Right lobe of liver (tissue), 6 donors: ENCODE results near the gene EXOC4. TPM values are rescaled to one million over a fixed set of nuclear protein-coding genes. Genes with fewer than 3 reads are reported as not detected.

Source experiments
- ATAC-seq, 4 donors: fragments of 200-7000 bp; cut with Tn5 transposase; one replicate each; pipeline ENCODE4 v1.9.1; 2020; ENCODE audit warnings: mild to moderate bottlenecking in 4 of 4, moderate library complexity in 4 of 4
- DNase-seq, 3 donors: peaks; one replicate each; pipeline ENCODE4 v3.0.0-alpha.2; 2020
- H3K27ac ChIP-seq, 3 donors: fragments of 200-600 bp; one replicate each; pipeline ENCODE4 v1.8.0; 2022
- H3K27me3 ChIP-seq, 2 donors: fragments of 200-600 bp; one replicate each; pipeline ENCODE4 v1.8.0; 2022
- H3K36me3 ChIP-seq, 4 donors: fragments of 200-600 bp; sonication (generic) in 1 of 4; one replicate each; pipeline versions ENCODE4 v1.5.1 to v1.8.0; 2017 to 2022; ENCODE audit warnings: control low read depth in 1 of 4
- H3K4me1 ChIP-seq, 4 donors: fragments of 200-600 bp; sonication (generic) in 1 of 4; one replicate each; pipeline versions ENCODE4 v1.5.1 to v1.8.0; 2017 to 2022; ENCODE audit warnings: control low read depth in 1 of 4
- H3K4me3 ChIP-seq, 3 donors: fragments of 200-600 bp; one replicate each; pipeline ENCODE4 v1.8.0; 2022
- H3K9me3 ChIP-seq, 4 donors: fragments of 200-600 bp; sonication (generic) in 1 of 4; one replicate each; pipeline versions ENCODE4 v1.5.1 to v1.8.0; 2017 to 2022; ENCODE audit warnings: control low read depth in 1 of 4
- CTCF ChIP-seq, 4 donors: fragments of 200-600 bp in 3 of 4; fragments of 450-650 bp in 1 of 4; IDR thresholded peaks; one replicate each; pipeline versions ENCODE4 v1.5.1 to v1.8.0; 2016 to 2022; ENCODE audit warnings: antibody characterized with exemption in 4 of 4, mild to moderate bottlenecking in 2 of 4
- POLR2A ChIP-seq: fragments of 450-650 bp; IDR thresholded peaks from one replicate; pipeline ENCODE4 v1.6.1; 2017; ENCODE audit warnings: antibody characterized with exemption, mild to moderate bottlenecking
- WGBS: methylation state at CpG from one replicate; pipeline ENCODE4 v1.1.6; 2018; ENCODE audit warnings: low coverage, low lambda C conversion rate; ENCODE audit not compliant: insufficient coverage; ENCODE audit errors: missing lambda C conversion rate; 5-methylcytosine and 5-hydroxymethylcytosine counted together
- intact Hi-C, 2 donors: fragments of 100-400 bp; cut with DNase I; formaldehyde crosslinking; loops; one replicate each; pipeline versions ENCODE4 v1.11.2 to v1.14.1; 2022
- total RNA-seq, 6 experiments: library from RNA; depleted of rRNA in 2 of 6; stranded (reverse); fragments of >200 nt in 2 of 6; fragmentation: NEBNext Ultra II Directional in 3 of 6; extraction: Animal tissue kit (Norgen Biotek cat#: 25700) in 3 of 6; gene quantifications; one replicate each; pipeline versions ENCODE4 v1.1.0 to v1.2.4, GENCODE V29; 2016 to 2023
- donor health status: DM: no; HTN: yes; CAD: no.
- donor health status: DM: no; HTN: no; CAD: no.
- donor health status: DM: no; HTN: no; CAD: no.
- donor health status: DM: no; HTN: yes; CAD: no.
- donor health status: DM: no; HTN: yes; CAD: no.

Gene EXOC4
- total RNA-seq, 6 experiments from 2014 or later: 23.7 to 33.5 (median 30.0) TPM

DNA sequence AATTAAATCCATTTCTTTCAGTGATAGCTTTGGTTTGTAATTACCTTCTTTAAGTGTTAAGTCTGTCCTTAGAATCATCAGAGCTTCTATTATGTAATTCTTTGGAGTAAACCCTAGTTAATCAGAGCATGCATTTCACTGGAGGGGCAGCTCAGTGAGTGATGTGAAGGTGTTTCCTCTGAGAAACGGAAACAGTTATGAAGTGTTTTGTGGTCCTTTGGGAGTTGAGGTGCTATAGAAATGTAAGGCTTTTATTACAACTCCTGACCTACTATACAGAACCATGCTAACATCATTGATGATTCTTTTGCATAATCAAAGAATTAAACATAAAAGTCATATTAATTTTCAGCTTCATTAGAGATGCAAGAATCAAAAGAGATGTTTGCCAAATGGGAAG is 141.5 kb downstream of the EXOC4 start:
- Histone ChIP-seq H3K4me1 (no peaks in the 10 kb centered on the region), H3K36me3 (no peaks in the 10 kb centered on the region), H3K27ac (no peak overlapping the region), H3K9me3 (no peaks in the 10 kb centered on the region), H3K27me3 (no peaks in the 10 kb centered on the region), H3K4me3 (no peak overlapping the region)
- TF ChIP-seq CTCF (IDR thresholded peaks at IDR 0.05): no peak
- TF ChIP-seq POLR2A: no peak
- no peak for ATAC-seq
- 64% methylated on average over 1 of the region's 1 CpG for WGBS
- intact Hi-C loops: no loop called here
- no peak for DNase-seq

DNA sequence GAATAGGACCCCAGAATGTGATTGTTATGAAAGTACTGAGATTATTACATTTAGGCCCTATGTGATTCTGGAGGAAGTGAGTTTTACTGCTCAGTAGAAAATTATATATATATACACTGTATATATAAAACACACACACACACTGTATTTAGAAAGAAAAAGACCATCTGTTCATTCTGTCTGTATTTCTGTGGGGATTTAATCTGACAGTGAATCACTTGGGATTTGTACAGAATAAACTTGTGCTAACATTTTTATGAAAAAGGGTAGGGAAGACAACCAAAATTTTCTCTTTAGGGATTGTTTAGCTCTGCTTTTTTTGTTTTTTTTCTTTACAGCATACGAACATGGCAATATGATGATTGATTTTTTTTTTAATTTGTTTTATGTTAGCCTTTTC is 142.7 kb downstream of the EXOC4 start:
- Histone ChIP-seq H3K4me1 (no peaks in the 10 kb centered on the region), H3K9me3 (no peaks in the 10 kb centered on the region), H3K36me3 (no peaks in the 10 kb centered on the region), H3K4me3 (no peak overlapping the region), H3K27ac (no peak overlapping the region), H3K27me3 (no peaks in the 10 kb centered on the region)
- WGBS: 92% methylated on average over 1 of the region's 1 CpG
- TF ChIP-seq POLR2A (no peak), CTCF (IDR thresholded peaks at IDR 0.05) (no peak)
- DNase-seq (no peak), ATAC-seq (no peak)
- intact Hi-C loops: no loop called here

DNA sequence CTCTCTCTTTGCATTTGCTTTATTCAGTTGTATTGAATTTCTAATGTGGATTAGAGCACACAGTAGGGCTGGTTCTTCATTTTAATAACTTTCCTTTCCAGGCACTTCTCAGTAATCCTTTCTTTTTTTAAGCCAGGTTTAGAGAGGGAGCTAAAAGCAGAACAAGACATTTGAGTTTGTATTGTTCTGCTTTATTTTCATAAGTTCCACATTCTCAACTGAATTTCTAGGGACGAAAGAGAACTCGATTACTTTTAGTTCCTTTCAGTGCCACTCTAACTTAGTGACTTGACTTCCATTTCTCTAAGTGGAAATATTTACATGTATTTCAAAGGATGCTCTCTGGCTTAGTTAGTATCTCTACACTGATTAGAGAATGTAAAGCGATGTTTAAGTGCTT is 145.6 kb downstream of the EXOC4 start:
- Histone ChIP-seq H3K27me3 (no peaks in the 10 kb centered on the region), H3K4me1 (no peaks in the 10 kb centered on the region), H3K4me3 (no peak overlapping the region), H3K27ac (no peak overlapping the region), H3K9me3 (no peaks in the 10 kb centered on the region), H3K36me3 (no peaks in the 10 kb centered on the region)
- 76% methylated on average over 3 of the region's 3 CpGs for WGBS
- TF ChIP-seq CTCF (IDR thresholded peaks at IDR 0.05): no peak
- TF ChIP-seq POLR2A: no peak
- intact Hi-C loops: no loop called here
- DNase-seq (no peak), ATAC-seq (no peak)

DNA sequence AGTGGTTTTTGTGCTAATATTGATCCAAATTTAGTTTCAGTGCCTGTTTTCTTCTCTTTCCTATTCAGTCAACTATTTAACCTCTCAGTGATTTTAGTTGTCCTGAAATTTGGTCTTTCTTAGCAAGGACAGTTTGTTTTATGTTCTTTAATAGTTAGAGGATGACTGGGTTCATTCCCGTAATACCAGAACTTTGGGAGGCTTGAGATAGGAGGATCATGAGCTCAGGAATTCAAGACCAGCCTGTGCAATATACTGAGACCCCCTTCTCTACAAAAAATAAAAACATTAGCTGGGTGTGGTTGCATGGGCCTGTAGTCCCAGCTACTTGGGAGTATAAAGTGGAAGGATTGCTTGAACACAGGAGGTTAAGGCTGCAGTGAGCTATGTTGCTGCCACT is 148.3 kb downstream of the EXOC4 start:
- ATAC-seq (no peak), DNase-seq (no peak)
- Histone ChIP-seq H3K4me3 (no peak overlapping the region), H3K27me3 (no peaks in the 10 kb centered on the region), H3K27ac (no peak overlapping the region), H3K9me3 (no peaks in the 10 kb centered on the region), H3K36me3 (no peaks in the 10 kb centered on the region), H3K4me1 (no peaks in the 10 kb centered on the region)
- 94% methylated on average over 1 of the region's 1 CpG for WGBS
- TF ChIP-seq POLR2A: no peak
- TF ChIP-seq CTCF (IDR thresholded peaks at IDR 0.05): no peak
- intact Hi-C loops: no loop called here

- WGBS: 100% methylated on average over 2 of the region's 2 CpGs
These were observed 155.3 kb downstream of the EXOC4 start for GRCh38 chr7:133408212-133408611.

More at GRCh38 chr7:133408212-133408611, 155.3 kb downstream of the EXOC4 start:
- ATAC-seq: no peak
- no peak for DNase-seq
- TF ChIP-seq POLR2A (no peak), CTCF (IDR thresholded peaks at IDR 0.05) (no peak)
- Histone ChIP-seq H3K27me3 (no peaks in the 10 kb centered on the region), H3K9me3 (no peaks in the 10 kb centered on the region), H3K27ac (no peak overlapping the region), H3K4me1 (no peaks in the 10 kb centered on the region), H3K4me3 (no peak overlapping the region), H3K36me3 (no peaks in the 10 kb centered on the region)
- intact Hi-C loops: no loop called here
